Measurements from ENCODE around the gene ZNF697.
"Not testable (repeated sequence)": the region's sequence is repeated elsewhere in the genome, so short reads cannot be mapped to it uniquely, and the experiment has no call there.

ZNF697 gene

DNA sequence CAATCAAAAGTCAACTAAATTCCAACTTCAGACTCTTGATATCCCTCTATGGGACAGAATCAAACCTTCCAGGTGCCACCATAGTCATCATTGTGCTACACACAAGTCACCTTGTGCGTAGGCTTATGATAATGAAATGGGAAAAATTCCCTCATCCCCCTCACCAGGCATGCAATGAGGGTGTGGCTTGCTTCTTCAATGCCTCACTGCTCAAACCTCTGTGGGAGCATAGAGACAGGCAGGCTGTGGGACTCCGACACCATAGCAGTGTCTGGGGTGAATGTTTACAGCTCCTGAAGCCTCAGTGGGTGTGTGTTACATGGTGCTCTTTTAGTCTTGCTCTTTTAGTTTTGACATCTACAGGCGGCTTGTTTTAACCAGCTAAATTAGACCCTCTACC is 42.4 kb downstream of the ZNF697 start:
- Histone ChIP-seq H3K36me3 (ENCODE audit: low read depth) (no peaks in the 10 kb centered on the region), H3K4me1 (ENCODE audit: insufficient read depth, poor library complexity, severe bottlenecking) (peaks cover 14% of the 10 kb centered on the region), H3K9me3 (ENCODE audit: severe bottlenecking) (no peaks in the 10 kb centered on the region), H3K4me3 (ENCODE audit: severe bottlenecking) (no peak overlapping the region), H3K27me3 (ENCODE audit: insufficient read depth, poor library complexity, severe bottlenecking) (no peaks in the 10 kb centered on the region), H3K27ac (ENCODE audit: poor library complexity, severe bottlenecking) (no peak overlapping the region)
- TF ChIP-seq, protein P1, sequence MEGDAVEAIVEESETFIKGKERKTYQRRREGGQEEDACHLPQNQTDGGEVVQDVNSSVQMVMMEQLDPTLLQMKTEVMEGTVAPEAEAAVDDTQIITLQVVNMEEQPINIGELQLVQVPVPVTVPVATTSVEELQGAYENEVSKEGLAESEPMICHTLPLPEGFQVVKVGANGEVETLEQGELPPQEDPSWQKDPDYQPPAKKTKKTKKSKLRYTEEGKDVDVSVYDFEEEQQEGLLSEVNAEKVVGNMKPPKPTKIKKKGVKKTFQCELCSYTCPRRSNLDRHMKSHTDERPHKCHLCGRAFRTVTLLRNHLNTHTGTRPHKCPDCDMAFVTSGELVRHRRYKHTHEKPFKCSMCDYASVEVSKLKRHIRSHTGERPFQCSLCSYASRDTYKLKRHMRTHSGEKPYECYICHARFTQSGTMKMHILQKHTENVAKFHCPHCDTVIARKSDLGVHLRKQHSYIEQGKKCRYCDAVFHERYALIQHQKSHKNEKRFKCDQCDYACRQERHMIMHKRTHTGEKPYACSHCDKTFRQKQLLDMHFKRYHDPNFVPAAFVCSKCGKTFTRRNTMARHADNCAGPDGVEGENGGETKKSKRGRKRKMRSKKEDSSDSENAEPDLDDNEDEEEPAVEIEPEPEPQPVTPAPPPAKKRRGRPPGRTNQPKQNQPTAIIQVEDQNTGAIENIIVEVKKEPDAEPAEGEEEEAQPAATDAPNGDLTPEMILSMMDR (IDR thresholded peaks at IDR 0.05; ENCODE audit: poor library complexity, severe bottlenecking) = no peak
- no peak for DNase-seq (ENCODE audit: low spot score)
- no peak for ATAC-seq (ENCODE audit: low read depth)

DNA sequence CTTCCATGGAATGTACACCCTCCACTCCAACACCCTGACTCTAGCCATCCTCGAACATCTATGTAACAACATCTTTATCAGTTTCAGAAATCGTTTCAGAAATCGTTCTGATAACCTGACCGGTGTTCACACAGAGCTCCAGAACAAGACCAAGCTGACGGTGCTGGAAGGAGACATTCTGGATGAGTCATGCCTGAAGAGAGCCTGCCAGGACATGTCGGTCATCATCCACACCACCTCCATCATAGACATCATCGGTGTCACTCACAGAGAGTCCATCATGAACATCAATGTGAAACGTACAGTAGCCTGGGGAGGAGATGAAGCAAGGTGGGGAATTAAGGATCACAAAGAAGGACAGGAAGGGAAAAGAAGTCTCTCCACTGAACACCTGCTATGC is 43.0 kb downstream of the ZNF697 start:
- not testable (repeated sequence) for H3K36me3 ChIP-seq (ENCODE audit: low read depth); H3K4me3 ChIP-seq (ENCODE audit: severe bottlenecking); H3K9me3 ChIP-seq (ENCODE audit: severe bottlenecking); DNase-seq (ENCODE audit: low spot score); H3K27me3 ChIP-seq (ENCODE audit: insufficient read depth, poor library complexity, severe bottlenecking); H3K27ac ChIP-seq (ENCODE audit: poor library complexity, severe bottlenecking)
- peak; percentile 89 for ATAC-seq (ENCODE audit: low read depth)
- peaks cover 14% of the 10 kb centered on the region for H3K4me1 ChIP-seq (ENCODE audit: insufficient read depth, poor library complexity, severe bottlenecking)

DNA sequence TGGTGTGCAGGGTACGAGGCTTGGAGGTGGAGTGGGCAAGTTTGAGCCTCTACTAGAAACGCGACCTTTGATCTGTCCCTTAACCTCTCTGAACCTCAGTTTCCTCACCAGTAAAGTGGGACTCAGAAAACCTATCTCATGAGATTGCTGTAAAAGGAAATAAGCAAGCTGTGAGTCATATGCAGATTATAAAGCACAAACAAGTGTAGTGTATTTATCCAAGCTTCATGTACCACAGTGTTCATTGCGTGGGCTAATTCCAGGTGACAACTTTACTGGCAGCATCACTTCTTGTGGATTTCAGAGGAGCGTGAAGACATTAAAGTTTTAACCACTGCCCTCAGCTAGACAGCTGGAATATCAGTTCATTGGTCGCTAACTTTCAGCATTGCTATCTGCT is 44.4 kb downstream of the ZNF697 start:
- no peak overlapping the region for H3K4me3 ChIP-seq (ENCODE audit: severe bottlenecking)
- H3K4me1 ChIP-seq (ENCODE audit: insufficient read depth, poor library complexity, severe bottlenecking) = peaks cover 14% of the 10 kb centered on the region
- no peaks in the 10 kb centered on the region for H3K36me3 ChIP-seq (ENCODE audit: low read depth)
- no peaks in the 10 kb centered on the region for H3K9me3 ChIP-seq (ENCODE audit: severe bottlenecking)
- H3K27me3 ChIP-seq (ENCODE audit: insufficient read depth, poor library complexity, severe bottlenecking) = no peaks in the 10 kb centered on the region
- H3K27ac ChIP-seq (ENCODE audit: poor library complexity, severe bottlenecking) = no peak overlapping the region
- ATAC-seq (ENCODE audit: low read depth) = no peak
- TF ChIP-seq, protein P1 (IDR thresholded peaks at IDR 0.05; ENCODE audit: poor library complexity, severe bottlenecking) = no peak
- no peak for DNase-seq (ENCODE audit: low spot score)

DNA sequence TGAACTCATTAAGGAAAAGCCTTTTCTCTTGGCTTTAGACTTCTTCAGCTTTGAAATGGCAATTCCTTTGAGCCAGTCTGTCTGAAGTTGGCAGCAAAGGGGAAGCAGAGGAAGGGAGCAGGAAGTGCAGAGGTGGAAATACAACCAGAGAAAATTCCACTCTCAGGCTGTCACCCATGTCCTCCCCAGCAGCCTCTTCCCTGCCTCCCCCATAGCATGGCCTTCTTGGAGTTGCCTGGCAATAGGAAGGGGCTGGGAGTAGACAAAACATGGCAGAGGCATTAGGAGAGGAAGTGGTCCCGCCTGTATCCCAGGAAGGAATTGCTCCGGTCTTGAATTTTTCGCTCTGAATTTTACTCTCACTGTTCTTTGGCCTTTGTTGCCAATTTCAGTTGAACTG is 44.8 kb downstream of the ZNF697 start:
- not testable (repeated sequence) for H3K36me3 ChIP-seq (ENCODE audit: low read depth); DNase-seq (ENCODE audit: low spot score); ATAC-seq (ENCODE audit: low read depth); H3K9me3 ChIP-seq (ENCODE audit: severe bottlenecking); H3K27me3 ChIP-seq (ENCODE audit: insufficient read depth, poor library complexity, severe bottlenecking); H3K27ac ChIP-seq (ENCODE audit: poor library complexity, severe bottlenecking); H3K4me3 ChIP-seq (ENCODE audit: severe bottlenecking)
- H3K4me1 ChIP-seq (ENCODE audit: insufficient read depth, poor library complexity, severe bottlenecking) = peaks cover 14% of the 10 kb centered on the region

DNA sequence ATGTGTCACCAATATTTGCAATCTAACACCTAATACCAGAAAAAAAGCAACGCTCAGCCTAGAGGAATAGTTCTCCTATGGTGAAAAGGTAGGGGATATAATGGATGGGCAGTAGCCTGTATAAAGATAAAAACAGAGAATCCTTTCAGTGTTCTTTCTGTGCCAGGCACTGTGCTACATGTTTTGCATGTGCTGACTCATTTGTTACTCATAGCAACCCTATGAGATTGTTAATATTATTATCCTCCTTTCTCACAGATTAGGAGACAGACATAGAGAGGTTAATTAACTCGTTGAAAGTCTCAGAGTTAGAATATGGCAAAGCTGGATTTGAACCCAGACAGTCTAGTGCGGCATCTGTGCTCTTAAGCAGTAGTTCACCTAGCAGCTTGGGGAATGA is 45.3 kb downstream of the ZNF697 start:
- not testable (repeated sequence) for ATAC-seq (ENCODE audit: low read depth); H3K27ac ChIP-seq (ENCODE audit: poor library complexity, severe bottlenecking); H3K36me3 ChIP-seq (ENCODE audit: low read depth); H3K9me3 ChIP-seq (ENCODE audit: severe bottlenecking); H3K4me3 ChIP-seq (ENCODE audit: severe bottlenecking); DNase-seq (ENCODE audit: low spot score); H3K27me3 ChIP-seq (ENCODE audit: insufficient read depth, poor library complexity, severe bottlenecking)
- H3K4me1 ChIP-seq (ENCODE audit: insufficient read depth, poor library complexity, severe bottlenecking) = peaks cover 14% of the 10 kb centered on the region

DNA sequence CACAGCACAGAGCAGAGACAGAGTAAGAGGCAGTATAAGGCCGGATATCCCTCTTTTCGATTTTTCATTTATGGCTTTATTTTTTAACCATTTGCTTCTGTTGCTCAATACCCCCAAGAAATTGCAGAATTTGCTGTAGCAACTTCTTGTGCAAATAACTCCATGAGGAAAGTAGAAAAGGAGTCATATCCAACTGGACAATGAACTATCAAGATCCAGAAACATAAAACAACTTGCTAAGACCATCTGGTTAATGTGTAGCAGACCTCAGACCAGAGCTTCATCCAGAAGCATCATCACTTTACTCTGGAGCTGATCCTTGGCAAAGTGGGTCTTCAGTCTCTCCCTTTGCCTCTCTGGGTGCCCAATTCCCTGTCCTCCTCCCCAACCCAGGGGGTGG is 45.9 kb downstream of the ZNF697 start:
- TF ChIP-seq, protein P1 (IDR thresholded peaks at IDR 0.05; ENCODE audit: poor library complexity, severe bottlenecking) = no peak
- DNase-seq (ENCODE audit: low spot score) = no peak
- H3K9me3 ChIP-seq (ENCODE audit: severe bottlenecking) = no peaks in the 10 kb centered on the region
- H3K4me3 ChIP-seq (ENCODE audit: severe bottlenecking) = no peak overlapping the region
- H3K27ac ChIP-seq (ENCODE audit: poor library complexity, severe bottlenecking) = no peak overlapping the region
- no peaks in the 10 kb centered on the region for H3K27me3 ChIP-seq (ENCODE audit: insufficient read depth, poor library complexity, severe bottlenecking)
- ATAC-seq (ENCODE audit: low read depth) = no peak
- peaks cover 14% of the 10 kb centered on the region for H3K4me1 ChIP-seq (ENCODE audit: insufficient read depth, poor library complexity, severe bottlenecking)
- no peaks in the 10 kb centered on the region for H3K36me3 ChIP-seq (ENCODE audit: low read depth)

Data from RWPE2 (cell line).